NCI-H526 treated with DMSO at 0.1 percent for 48 hours (cell line): Measurements from ENCODE around the gene NEK4.

ENCODE experiments used
- DNase-seq: peaks from one replicate; lab custom pipeline; 2025; lab: John Stamatoyannopoulos, UW

The NEK4 gene

GRCh38 chr3:52792961-52793695, 22.4 kb upstream of the NEK4 start:
- no peak for DNase-seq

DNA sequence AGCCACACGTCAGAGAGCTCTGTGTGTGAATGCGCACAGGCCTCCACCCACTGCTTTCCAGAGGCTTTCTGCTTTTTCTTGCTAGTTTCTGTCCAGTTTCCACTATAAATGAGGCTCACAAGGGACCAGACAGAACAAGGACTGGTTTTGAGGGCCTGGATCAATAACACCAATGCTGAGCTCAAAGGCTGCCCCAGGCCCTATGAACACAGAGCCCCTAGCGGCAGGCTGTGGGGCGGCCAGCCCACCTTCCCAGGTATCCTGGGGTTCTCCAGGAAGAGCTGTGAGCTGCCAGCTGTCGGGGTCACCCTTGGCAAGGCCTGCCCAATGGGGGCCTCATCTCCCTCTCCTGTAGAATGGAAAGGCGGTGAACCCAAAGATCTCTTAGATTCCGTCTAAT, 21.7 kb upstream of the NEK4 start:
- DNase-seq = no peak

- no peak for DNase-seq
These were observed 21.2 kb upstream of the NEK4 start for GRCh38 chr3:52791928-52792327.

GRCh38 chr3:52791366-52791765, 20.6 kb upstream of the NEK4 start:
- DNase-seq = no peak

- no peak for DNase-seq
These were observed 20.0 kb upstream of the NEK4 start for GRCh38 chr3:52790741-52791140.

DNA sequence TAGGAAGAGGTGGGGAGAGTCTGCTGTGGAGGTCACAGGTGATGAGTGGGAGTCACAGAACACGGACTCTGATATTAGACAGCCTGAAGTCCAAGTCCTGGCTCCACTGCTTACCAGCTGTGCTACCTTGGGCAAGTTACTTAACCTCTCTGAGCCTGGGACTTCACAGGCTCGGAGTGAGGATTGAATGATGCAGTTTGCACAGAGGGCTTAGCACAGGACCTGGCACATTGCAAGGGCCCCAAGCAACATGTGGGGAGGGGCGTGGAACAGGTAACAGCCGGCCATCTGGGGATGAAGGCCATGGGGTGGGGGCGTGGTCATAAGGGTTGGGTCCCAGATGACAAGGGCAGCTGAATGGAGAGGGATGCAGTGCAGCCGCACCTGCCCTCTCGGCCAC, 19.6 kb upstream of the NEK4 start:
- DNase-seq = no peak

GRCh38 chr3:52789746-52790040, 19.0 kb upstream of the NEK4 start:
- DNase-seq = no peak

- no peak for DNase-seq
These were observed 18.4 kb upstream of the NEK4 start for GRCh38 chr3:52788890-52789745.

GRCh38 chr3:52787672-52788625, 17.2 kb upstream of the NEK4 start:
- no peak for DNase-seq

DNA sequence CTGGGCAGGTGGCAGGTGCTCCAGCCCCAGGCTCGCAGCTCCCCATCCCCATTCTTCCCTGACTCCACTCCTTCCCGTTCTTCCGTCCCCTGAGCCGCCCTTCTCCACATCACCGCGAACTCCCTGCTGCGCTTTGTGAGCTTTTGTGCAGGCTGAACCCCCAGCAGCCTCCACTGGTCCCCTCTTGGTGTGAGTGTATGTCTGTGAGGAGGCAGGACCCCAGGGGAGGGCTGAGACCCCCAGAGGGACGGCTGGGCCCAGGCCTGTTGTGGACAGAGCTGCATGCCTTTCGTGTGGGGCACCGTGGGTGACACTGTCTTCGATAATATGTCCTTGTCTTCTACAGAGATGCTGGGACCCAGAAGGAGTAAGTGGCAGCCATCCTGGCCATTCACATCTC, 16.5 kb upstream of the NEK4 start:
- DNase-seq = no peak

- DNase-seq = no peak
These were observed 15.8 kb upstream of the NEK4 start for GRCh38 chr3:52786330-52787215.

- DNase-seq = no peak
These were observed 14.3 kb upstream of the NEK4 start for GRCh38 chr3:52784931-52785590.

DNA sequence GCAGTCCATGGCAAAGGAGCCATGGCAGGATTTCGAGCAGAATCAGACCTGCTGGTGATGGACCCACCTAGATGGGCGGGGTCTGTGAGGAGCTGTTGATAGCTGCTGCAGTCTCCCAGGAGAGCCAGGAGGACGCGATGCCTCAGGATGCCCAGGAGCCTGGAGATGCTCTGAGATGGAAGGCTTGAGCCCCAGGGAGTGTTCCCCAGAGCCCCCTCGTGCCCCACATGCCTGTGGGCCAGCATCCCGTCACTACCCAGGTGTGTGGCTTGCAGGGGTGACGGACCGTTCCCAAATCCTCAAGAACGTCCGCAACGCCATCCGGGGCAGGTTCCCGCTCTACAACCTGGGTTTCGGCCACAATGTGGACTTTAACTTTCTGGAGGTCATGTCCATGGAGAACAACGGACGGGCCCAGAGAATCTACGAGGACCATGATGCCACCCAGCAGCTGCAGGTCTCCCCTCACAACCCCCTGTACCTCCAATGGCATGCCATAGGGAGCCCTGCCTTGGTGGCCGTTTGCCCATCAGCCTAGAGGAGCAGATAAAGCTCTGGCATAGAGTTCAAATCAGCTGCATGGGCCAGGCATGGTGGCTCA, 13.4 kb upstream of the NEK4 start:
- DNase-seq = no peak

DNA sequence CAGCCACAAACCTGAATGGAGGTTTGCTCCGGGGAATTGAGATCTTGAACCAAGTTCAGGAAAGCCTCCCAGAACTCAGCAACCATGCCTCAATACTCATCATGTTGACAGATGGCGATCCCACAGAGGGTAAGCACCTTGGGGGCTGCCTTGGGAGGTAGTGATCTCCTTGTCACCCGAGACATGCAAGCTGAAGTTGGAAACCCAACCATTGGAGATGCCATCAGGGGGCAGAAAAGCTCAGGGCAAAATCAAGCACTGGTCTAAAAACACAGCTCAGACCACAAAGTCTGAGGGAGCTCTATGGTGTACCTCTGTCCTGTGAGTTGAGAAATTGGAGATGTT, 12.4 kb upstream of the NEK4 start:
- no peak for DNase-seq

DNA sequence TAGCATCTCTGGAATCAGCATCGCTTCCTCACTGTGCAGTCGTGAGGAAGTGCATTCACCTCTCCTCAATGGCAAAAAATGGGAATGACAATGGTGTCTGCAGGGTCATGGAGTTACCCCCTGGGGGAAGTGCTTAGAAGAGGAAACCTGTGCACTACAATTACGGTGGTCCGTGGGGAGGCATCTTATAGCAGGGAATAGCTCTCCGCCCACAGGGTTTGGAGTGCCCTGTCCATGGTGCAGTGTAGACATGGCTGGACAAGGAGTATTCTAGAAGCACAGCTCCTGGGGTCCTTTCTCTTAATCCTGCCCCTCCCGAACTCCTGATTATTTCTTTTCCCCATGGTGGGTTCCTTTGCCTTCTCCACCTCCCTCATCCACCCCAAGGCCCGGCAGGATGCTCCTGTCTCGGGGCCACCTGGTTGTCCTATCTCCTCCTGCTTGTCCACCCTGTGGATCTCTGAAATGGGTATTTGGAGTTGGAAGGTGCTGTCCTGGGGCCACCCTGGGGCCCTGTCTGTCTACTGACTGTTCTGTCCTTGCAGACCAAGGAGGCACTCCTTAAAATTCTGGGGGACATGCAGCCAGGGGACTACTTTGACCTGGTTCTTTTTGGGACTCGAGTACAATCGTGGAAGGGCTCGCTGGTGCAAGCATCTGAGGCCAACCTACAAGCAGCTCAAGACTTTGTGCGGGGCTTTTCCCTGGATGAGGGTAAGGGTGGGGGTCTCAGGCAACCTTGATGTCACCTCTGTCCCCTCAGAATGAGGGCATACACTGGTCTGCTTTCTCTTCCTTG, 11.9 kb upstream of the NEK4 start:
- no peak for DNase-seq

DNA sequence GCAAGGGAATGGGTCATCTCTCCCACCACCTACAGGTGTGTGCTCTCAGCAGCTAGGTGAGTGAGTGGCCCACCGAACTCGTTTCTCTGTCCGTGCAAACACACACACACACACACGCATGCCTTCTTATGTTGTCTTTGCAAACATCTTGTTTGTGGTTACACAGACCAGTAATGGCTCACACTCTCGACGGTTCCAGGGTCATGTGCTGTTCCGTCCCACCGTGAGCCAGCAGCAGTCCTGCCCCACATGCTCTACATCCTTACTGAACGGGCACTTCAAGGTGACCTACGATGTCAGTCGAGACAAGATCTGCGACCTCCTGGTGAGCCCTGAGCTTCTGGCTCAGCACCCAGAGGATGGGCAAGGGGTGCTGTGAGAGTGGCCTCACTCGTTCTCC, 11.0 kb upstream of the NEK4 start:
- no peak for DNase-seq

GRCh38 chr3:52779837-52780585, 9.3 kb upstream of the NEK4 start:
- DNase-seq = no peak

- no peak for DNase-seq
These were observed 8.5 kb upstream of the NEK4 start for GRCh38 chr3:52779011-52779836.
